Activated CD4-positive, alpha-beta T cell treated with anti-CD3 and anti-CD28 coated beads for 1 hour (primary cell): ENCODE results near the gene FBXW8.

ENCODE experiments used
- DNase-seq: peaks from one replicate; pipeline ENCODE4 v3.0.0-alpha.2; 2020

Gene FBXW8

DNA sequence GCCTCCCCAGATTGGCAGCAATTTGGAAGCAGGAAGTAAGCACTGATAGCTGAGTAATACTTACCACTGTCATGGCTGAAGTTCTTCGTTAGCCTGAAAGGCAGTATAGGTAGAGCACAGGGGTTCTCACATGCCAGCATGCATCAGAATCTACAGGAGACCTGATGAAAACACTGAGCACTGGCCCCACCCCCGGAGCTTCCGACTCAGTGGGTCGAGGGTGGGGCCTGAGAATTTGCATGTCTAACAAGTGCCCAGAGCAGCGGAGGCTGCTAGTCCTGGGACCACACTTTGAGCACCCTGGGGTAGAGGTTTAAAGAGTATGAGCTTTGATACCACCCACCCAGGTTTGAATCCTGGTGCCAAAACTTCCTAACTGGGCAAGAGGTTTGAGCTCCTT lies 89.6 kb downstream of the FBXW8 start:
- no peak for DNase-seq

DNA sequence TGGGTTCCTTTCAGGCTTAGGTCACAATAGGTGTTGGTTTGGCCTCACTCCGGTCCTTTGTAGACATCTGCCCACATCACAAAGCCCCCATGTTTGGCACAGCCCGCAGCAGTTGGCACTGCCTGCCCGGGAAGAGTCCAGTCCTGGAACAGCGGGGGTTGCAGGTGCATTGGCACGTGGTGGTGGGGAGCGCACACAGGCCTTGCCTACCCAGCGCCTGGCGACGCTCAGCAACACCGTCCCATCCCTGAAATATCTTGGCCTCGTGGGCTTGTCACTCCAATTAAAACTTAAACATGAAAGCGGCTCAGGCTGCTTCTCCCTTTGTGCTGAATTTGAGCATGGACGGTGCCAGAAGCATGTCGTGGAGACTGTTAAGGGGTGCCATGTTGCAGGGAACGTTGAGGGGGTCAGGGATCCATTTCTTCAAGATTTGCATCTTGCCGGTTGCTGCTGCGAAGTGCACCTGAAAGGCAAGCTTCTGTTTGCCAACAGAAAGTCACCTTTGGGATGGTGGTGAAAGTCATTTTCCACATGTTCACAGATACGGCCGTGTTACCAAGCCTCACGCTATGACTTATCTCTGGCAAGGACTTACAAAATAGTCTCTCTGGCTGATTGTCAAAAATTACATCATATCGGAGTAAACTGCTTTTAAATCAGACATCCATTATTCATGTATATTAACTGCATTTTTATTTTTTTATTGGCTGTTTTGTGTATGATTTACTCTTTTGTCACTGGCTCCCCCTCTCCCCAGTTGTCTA lies 91.5 kb downstream of the FBXW8 start:
- DNase-seq: no peak

DNA sequence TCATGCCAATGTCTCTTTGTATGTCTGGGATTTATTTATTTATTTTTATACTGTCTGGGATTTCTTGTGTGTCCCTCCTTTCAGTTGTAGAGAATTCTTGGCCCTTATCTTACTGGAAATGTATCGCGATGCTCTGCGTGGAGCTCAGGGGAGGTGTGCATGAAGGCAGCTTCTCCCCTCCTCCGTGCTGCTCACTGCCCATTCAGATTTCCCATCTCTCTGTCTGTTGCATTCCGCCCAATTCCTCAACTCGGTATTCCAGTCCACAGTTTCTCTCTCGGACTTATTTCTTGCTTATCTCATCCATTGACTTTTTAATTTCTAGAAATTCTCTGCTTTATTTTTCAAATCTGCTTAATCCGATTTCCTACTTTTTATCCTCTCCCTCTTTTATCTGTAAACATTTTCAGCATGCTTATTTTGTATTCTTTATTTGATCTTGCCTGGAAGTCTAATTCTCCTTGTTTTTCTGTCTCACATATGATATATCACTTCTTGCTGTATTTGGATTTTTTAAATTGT lies 93.2 kb downstream of the FBXW8 start:
- no peak for DNase-seq

DNA sequence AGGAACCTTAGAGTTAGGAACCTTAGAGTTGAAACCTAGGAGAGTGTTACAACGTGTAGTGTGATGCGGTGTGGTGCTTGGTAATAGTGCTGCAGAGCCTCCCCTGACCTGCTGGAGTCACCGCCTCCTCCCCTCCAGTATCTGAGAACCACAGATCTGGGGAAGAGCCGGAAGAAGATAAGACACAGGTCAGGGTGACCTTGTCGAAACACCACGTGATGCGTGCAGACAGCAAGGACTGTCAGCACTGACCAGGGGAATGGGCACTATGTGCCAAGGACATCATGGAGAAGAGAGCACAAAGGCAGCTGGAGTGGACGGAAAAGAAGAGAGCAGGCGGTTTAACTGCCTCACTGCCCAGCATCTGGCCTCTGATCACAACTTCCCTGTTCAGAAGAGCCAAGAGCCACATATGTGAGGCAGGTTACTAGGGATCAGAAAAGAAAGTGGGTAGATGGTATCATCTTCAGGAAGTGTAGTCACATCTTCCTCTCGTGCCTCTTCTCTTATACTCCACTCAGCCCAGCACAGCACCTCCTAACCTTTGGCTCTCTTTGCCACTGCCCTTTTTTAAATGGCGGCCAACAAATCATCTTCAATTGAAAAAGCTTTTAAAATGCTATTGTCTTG lies 94.8 kb downstream of the FBXW8 start:
- no peak for DNase-seq

DNA sequence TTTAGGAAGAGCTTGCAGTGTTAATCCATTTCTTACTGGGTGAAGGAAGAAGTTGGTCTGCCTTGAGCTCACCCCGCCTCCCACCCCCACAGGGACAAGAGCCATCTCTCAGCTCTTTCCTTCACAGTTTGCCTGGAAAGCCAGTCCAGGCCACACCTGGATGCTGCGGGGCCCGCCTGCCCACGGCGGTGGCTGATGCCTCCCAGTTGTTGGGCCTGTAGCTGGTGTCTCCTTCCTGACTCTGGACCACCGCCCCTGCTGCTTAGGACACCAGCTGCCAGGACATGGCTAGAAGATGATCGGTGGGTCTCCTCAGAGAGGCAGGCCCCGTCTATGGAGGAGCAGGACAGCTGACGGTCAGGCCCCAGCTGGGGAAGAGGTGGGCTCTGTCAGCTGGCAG lies 95.6 kb downstream of the FBXW8 start:
- no peak for DNase-seq

DNA sequence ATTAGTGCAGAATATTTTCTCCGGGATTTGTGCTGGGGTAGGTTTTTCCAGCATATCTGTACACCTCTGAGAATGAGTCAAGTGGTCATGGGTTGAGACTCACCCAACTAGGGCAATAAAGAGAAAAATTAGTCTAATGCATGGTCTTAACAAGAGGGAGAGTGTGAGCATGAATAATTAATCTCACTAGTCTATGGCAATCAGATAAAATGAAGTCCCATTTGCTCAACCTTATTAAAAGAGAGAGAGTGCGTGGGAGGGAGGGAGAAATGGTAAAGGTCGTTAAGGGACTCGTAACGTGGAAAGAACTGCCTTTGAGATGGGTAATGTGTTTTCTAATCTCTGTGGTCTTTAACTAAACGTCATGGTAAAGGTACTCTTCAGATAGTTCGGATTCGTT lies 96.8 kb downstream of the FBXW8 start:
- no peak for DNase-seq

DNA sequence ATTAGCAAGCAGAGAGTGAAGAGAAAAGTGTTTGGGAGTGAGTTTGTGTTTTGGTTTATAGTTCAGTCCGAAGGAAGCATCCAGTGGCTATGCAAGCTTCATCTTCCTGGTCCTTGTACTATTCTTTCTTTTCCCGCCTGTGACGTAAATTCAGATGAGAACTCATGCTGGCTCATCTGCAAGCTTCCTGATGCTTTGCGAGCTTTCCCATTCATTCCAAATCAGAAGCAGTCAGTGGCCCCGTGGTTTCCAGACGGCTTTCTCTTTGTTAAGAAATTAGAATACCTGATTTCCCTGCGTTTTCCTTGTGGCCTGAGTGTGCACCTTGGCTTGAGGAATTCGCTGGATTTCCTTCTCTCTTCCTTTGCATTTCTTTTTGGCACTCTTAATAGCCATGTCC lies 99.0 kb downstream of the FBXW8 start:
- DNase-seq: no peak

DNA sequence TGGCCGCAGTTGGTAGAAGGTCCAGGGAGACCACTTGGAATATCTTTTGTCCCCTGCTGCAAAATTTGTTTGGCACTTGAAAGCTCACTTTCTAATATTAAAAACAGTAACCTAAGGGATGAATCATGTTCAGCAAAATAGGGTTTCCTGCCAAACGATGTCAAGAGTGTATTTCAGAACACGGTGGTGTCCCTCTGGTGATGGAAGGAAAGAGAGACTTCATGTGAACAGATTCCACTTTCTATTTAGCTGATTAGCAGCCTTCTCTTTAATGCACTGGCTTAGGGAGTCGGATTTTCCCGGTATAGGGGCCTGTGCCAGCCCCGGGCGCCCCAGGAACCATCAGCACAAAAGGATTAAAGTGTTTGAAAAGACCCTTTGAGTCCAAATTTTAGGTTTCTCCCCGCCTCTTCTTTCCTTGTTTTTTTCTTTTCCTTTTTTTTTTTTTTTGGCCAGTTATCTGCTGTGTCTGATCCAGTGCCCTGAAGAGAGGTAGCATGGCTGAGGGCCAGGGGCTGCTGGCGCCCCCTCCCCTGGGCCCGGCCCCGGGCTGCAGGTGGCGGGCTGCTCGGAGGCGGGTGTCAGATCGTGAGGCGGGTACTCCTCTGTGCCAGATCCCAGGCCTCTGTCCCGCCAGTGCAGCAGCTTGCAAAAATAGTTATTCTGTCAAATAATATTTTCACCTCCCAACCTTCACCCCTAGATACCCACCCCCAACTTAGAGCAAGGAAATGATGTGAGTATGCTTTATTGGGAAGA lies 100.1 kb downstream of the FBXW8 start:
- no peak for DNase-seq

DNA sequence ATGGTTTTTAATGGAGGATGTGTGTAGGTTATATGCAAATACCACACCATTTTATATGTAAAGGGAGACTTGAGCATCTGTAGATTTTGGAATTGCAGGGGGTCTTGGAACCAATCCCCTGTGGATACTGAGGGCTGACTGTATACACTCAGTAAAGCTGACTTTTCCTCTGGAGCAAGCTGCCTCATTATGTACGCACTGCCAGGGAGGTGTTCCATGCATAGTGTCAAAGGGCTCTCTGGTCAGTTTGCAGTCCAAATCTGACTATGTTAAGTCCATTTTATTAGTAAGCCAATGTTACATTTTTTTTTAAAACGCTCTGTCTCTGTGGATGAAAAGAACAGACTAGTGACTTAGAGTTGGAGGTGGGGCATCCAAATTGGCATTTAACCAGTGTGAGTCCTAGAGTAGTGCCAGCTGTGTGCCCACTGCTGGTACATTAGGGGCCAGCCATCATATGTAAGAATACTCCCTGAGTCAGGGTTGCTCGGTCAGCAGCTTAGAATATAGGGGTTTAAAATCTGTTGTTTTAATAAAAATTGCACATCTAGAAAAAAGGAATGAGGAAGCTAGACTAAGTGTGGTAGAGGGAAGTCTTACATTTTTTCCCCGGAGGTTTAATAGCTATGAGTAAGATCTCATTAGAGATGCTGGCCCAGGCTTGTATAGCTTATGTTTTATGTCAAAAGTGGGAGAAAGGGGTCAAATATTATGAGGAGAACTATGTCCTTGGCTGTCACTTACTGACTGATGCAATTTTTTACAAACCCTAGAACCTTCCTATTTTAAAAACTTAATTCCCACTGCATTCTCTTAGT lies 101.4 kb downstream of the FBXW8 start:
- no peak for DNase-seq

DNA sequence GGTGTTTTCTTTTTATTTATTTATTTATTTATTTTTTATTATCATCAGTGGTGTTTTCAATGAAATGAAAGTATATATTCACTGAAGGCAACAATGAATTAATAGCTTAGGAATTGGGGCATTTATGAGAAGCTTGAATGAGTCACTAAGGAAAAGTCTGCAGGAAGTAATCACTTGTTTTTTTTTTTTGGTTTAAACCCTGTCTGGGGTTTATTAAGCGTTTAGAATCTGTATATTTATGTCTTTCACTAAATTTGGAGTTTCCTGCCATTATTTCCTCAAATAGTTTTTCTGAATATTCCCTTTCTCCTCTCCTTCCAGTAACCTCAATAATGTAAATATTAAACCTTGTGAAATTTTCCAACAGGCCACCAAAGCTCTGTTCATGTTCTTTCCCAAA lies 103.0 kb downstream of the FBXW8 start:
- no peak for DNase-seq

DNA sequence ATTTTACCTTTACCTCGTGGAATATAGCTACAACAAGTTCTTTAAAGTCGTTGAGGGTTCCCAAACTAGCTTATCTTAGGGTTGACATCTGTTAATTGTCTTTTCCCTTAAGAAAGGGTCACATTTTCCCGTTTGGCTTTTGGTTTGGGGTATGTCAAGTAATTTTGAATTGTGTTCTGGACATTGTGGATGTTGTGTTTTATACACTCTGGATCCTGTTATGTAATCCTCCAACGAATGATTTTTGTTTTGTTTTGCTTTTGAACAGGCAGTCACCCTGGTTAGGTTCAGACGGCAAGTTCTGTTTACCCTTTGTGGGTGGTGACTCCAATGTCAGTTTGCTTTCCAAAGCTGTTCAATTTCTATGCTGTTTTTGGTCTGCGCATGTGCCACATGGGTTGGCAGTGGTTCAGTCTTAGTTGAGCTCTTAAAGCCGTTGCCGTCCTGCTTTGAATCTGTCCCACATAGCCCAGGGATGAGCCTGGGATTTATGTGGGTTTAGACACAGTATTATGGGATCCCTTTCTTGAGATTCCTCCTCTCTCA lies 103.7 kb downstream of the FBXW8 start:
- DNase-seq: no peak

DNA sequence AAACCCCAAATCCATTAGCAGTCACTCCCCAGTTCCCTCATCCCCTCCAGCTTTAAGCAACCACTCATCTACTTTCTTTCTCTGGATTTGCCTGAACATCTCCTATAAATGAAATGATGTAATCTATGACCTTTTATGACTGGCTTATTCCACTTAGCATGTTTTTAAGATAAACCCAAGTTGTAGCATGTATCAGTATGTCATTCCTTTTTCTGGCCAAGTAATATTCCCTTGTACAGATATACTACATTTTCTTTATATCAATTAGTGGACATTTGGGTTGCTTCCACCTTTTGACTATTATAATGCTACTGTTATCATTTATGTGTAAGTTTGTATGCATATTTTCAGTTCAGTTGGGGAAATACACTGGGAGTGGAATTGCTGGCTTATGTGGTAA lies 105.1 kb downstream of the FBXW8 start:
- DNase-seq: no peak

DNA sequence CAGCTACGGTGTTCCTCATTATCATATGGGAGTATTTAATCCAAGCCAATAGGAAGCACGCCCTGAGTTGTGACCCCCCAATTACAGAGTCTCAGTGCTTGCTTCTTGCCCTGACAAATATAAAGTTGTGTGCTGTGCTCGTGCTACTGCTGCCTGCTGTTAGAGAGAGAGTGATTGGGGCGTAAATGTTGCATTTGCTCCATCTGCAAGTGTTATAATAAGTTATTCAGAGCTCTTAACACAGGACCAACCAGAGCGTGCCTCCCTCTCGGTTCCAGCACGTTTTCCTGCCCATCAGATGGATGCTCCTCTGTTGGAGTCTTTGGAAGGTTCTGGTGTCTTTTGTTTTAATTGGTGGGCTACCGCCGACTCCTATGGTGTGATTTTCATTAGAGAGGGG lies 107.1 kb downstream of the FBXW8 start:
- DNase-seq: no peak

DNA sequence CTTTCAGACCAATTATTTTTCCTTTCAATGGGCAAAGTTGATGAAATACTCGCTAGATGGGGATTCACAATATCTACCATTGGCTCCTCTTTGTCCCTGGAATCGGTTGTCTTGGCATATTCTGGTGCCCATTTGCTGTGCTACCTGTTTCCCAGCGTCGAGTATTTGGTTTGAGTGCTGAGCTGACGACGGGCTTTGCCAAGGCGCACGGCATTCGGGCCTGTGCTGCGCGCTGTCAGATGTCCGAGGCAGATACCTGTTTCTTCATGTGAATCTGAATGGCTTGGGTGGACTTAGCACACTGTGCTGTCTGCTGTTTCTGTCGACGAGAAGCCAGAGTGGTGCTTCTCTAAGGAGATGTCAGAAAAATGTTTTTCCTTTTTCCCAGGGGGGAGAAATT lies 107.5 kb downstream of the FBXW8 start:
- no peak for DNase-seq

DNA sequence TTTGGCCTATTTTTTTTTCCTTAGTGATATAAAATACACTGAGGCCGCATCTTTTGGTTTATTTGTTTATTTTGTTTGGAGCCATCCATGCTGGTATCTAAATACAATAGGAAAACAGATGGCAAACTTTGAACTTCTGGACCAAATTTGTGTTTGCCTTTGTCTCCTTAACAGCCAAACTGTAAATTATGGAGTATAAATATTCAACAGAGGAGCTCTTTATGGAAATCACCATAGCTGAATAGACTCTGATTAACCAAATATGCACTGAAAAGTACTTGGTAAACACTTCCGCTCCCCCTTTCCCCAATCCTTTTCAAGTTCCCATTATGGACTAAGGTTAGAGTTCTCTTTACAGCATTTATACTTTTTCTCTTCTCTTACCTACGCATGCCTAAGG lies 107.9 kb downstream of the FBXW8 start:
- no peak for DNase-seq

DNA sequence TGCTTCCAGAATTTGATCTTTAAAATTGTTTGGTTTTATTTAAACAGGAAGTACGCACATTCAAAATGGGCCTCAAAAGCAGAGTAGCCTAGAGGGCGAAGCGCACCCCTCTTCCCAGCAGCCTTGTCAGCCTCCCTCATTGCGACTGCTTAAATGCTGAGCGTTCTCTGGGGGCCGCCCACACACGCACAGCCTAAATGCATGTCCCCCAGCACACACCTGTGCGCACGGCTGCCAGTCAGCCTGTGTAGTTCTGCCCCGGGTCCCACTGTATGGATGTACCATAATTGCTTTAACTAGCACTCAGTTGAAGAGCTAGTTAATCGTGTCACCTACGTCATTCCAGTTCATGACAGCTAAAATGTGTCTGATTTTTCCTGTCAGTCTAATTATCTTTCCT lies 109.1 kb downstream of the FBXW8 start:
- no peak for DNase-seq

DNA sequence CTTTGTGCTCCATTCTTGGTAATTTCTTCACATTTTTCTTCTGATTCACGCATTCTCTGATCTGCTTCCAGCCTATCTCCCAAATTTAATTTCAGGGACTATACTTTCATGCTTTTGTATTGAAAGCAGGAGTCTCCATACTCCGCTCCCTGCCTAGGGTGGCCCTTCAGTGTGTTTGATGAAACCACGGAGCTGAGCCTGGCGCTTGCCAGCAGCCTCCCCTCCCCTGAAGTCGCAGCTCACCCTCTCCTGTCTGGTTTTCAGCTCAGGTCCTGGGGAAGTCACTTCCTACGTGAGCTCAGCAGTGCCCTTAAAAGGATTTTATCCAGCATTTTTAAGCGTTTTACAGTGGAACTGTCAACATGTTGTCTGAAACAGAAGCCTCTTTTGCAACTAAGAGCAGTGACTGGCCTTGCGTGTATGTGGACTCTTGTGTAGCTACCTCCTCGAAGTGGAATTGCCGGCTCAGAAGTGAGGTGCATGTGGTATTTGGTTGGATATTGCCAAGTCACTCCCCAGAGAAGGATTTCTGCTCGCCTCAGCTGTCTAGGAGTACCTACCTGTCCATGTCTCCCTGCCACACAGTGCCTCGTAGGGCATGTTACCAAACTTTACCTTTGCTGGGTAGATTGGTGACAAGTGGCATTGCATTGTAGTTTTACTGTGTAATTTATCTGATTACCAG lies 109.9 kb downstream of the FBXW8 start:
- no peak for DNase-seq

DNA sequence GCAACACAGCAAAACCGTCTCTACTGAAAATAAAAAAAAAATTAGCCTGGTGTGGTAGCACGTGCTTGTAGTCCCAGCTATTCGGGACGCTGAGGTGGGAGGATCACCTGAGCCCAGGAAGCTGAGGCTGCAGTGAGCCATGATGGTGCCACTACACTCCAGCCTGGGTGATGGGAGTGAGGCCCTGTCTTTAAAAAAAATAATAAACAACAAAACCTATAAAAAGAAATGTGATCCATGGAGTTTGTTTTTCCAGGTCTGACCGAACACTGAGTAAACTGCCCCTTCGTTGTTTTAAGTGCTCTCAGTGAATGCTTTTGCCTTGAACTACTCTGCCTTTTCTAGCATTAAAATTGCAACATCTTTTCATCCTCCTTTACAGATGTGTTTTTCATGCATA lies 111.7 kb downstream of the FBXW8 start:
- DNase-seq: no peak

DNA sequence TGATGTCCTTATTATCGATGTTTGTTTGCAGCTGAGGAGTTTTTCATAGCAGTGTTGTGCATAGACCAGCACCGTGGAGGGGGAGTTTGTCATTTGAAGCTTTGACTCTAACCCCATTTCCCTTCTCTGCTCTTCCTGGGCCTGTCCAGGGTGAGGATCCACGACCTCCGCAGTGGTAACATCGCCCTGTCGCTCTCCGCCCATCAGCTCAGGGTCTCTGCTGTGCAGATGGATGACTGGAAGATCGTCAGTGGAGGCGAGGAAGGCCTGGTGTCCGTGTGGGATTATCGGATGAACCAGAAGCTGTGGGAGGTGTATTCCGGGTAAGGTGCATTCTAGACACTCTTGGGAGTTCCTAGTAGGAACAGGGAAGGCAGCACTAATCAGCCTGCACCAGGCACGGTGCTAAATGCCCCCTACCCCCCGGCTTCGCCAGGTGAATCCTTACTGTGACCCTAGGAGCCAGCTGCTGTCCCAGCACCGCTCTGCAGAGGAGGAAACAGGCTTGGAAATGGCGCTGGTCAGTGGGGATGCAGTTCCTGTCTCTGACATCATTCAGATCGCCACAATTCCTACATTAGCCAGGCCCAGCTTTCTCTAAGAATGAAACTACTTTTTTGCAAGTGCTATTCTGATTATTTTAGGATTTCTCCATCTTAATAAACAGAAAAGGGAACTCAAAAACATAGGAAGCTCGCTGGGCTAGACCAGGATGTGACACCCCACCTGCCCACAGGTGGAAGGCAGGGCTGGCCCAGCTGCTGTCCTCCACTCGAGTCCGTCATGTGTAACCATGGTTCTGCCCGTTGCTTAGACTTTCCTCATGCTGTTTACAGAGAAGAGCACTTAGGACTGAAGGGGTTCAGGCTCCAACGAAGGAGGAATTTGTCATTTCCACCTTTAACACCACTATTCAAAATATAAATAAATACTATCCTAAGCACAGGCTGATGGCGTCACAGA lies 113.5 kb downstream of the FBXW8 start:
- no peak for DNase-seq

DNA sequence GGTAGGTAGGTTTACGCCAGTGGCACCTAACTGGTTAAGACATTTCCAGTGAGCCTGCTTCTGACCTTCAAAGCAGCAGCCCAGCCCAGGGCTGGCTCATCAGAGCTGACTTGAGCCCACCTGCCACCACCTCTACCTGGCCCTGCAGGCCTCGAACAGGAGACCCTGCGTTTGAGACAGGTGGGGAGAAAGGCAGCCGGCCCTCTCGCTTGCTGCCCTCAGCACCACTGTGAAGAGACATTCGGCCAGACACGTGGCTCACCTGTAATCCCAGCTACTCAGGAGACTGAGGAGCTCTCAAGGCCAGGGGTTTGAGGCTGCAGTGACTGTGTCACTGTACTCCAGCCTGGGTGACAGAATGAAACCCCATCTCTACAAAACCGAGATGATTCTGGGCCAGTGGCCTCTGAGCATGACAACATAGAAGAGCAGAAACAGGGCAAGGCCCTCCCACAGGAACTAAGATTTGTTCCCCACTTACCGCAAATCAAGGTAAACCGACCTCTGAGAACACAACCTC lies 114.3 kb downstream of the FBXW8 start:
- no peak for DNase-seq
